GM12878 (cell line): ENCODE data around the gene PRKCE. TPM values are rescaled to one million over a fixed set of nuclear protein-coding genes. Genes with fewer than 3 reads are reported as not detected.

Experiments used
- ATAC-seq: fragments of 200-7000 bp; cut with Tn5 transposase; 3 replicates; pipeline ENCODE4 v1.9.1; 2020; ENCODE audit warnings: mild to moderate bottlenecking, moderate library complexity
- BruUV-seq: library from RNA; stranded (reverse); fragments of 400-500 nt; replicated peaks from 2 replicates; lab custom pipeline; 2021; lab: Mats Ljungman, UMichigan
- CTCF ChIA-PET: fragments of 300-600 bp; sonication (Branson Sonifier 250); formaldehyde crosslinking; extraction: SDS; loops from one replicate; lab custom pipeline; 2021; ENCODE audit warnings: inconsistent platforms; lab: Yijun Ruan, JAX
- POLR2A ChIA-PET: fragments of 350-600 bp; formaldehyde crosslinking; extraction: SDS; loops from one replicate; lab custom pipeline; 2021; ENCODE audit warnings: inconsistent platforms; lab: Charles Lee
- RAD21 ChIA-PET: fragments of 300-600 bp; sonication (Branson Sonifier 250); formaldehyde crosslinking; loops from one replicate; lab custom pipeline; 2023; ENCODE audit warnings: antibody characterized with exemption; ENCODE audit not compliant: unreplicated experiment; lab: Charles Lee
- SMC1A ChIA-PET: fragments of 300-600 bp; sonication (Branson Sonifier 250); formaldehyde crosslinking; loops from one replicate; lab custom pipeline; 2023; ENCODE audit not compliant: unreplicated experiment, uncharacterized antibody; lab: Charles Lee
- DNase-seq: peaks from one replicate; pipeline ENCODE4 v3.0.0-alpha.2; 2011; ENCODE audit warnings: low read depth, low spot score
- FAIRE-seq: peaks from 3 replicates; lab custom pipeline; 2011; peaks lifted over from hg19 to GRCh38; lab: Jason Lieb, UNC
- H2AFZ ChIP-seq: 2 replicates; pipeline ENCODE4 v1.6.0; 2011; ENCODE audit warnings: low read depth, low read length, control low read depth; ENCODE audit not compliant: control insufficient read depth
- H3K27ac ChIP-seq: 2 replicates; pipeline ENCODE4 v1.5.1; 2011; ENCODE audit warnings: control low read depth; ENCODE audit not compliant: control insufficient read depth, insufficient read depth
- H3K27me3 ChIP-seq, 2 experiments: replicated peaks in 1 of 2; 2 replicates each; pipeline versions ENCODE4 v1.6.0 to v1.6.1; 2011; ENCODE audit warnings: low read length in 1 of 2; ENCODE audit not compliant: control insufficient read depth in 2 of 2, insufficient read depth in 2 of 2
- H3K36me3 ChIP-seq, 2 experiments: 2 replicates each; pipeline ENCODE4 v1.5.1; 2011; ENCODE audit warnings: low read length in 1 of 2; ENCODE audit not compliant: control insufficient read depth in 2 of 2, insufficient read depth in 2 of 2
- H3K4me1 ChIP-seq: 2 replicates; pipeline ENCODE4 v1.6.1; 2011; ENCODE audit warnings: mild to moderate bottlenecking, low read length, moderate library complexity, mixed read lengths; ENCODE audit not compliant: control insufficient read depth, insufficient read depth
- H3K4me2 ChIP-seq: 2 replicates; pipeline ENCODE4 v1.6.0; 2011; ENCODE audit warnings: control low read depth; ENCODE audit not compliant: control insufficient read depth, insufficient read depth
- H3K4me3 ChIP-seq: fragments of 200-600 bp; sonication (generic); 2 replicates; pipeline ENCODE4 v1.5.1; 2016
- H3K79me2 ChIP-seq: 2 replicates; pipeline ENCODE4 v1.6.0; 2011; ENCODE audit warnings: low read length; ENCODE audit not compliant: control insufficient read depth, insufficient read depth
- H3K9ac ChIP-seq: 2 replicates; pipeline ENCODE4 v1.8.0; 2011; ENCODE audit warnings: low read length, control low read depth, mixed read lengths; ENCODE audit not compliant: control insufficient read depth, insufficient read depth
- H3K9me3 ChIP-seq: replicated peaks from 3 replicates; pipeline ENCODE4 v1.5.1; 2011; ENCODE audit warnings: mild to moderate bottlenecking, low read length; ENCODE audit not compliant: control insufficient read depth, insufficient read depth
- H4K20me1 ChIP-seq: 2 replicates; pipeline ENCODE4 v1.6.0; 2011; ENCODE audit not compliant: control insufficient read depth, insufficient read depth
- CEBPB ChIP-seq, 2 experiments: fragments of 150-350 bp in 1 of 2; IDR thresholded peaks; 2 replicates each; pipeline ENCODE4 v1.6.1; 2012 to 2014; ENCODE audit warnings: low read depth in 2 of 2, low read length in 2 of 2, borderline replicate concordance in 1 of 2, inconsistent platforms in 1 of 2
- FOS ChIP-seq: IDR thresholded peaks from 3 replicates; pipeline ENCODE4 v1.6.1; 2011; ENCODE audit warnings: borderline replicate concordance; ENCODE audit not compliant: insufficient read length; ENCODE audit errors: extremely low read depth
- HCFC1 ChIP-seq: fragments of 150-350 bp; IDR thresholded peaks from 2 replicates; pipeline ENCODE4 v1.6.1; 2014; ENCODE audit warnings: low read length
- HDAC2 ChIP-seq: fragments of 200-600 bp; sonication (generic); IDR thresholded peaks from 2 replicates; pipeline ENCODE4 v1.6.1; 2017
- YY1 ChIP-seq: IDR thresholded peaks from 2 replicates; pipeline ENCODE4 v1.6.1; 2011; ENCODE audit warnings: low read depth, mild to moderate bottlenecking, low read length
- WGBS: methylation state at CpG from one replicate; pipeline ENCODE4 v1.1.6; 2016; ENCODE audit warnings: low lambda C conversion rate; ENCODE audit not compliant: insufficient replicate concordance, insufficient coverage; ENCODE audit errors: missing lambda C conversion rate; 5-methylcytosine and 5-hydroxymethylcytosine counted together
- in situ Hi-C: fragments of 300-500 bp; cut with MboI; formaldehyde crosslinking; loops from 9 replicates; pipeline ENCODE4 v1.14.3; 2018; ENCODE audit warnings: mixed read lengths
- intact Hi-C: fragments of 100-400 bp; cut with micrococcal nuclease; formaldehyde crosslinking; loops from one replicate; pipeline ENCODE4 v1.14.2; 2022; ENCODE audit not compliant: unreplicated experiment
- polyA plus RNA-seq, 11 experiments: library from polyadenylated mRNA; depleted of rRNA in 4 of 11; unstranded in 6 of 11; stranded (reverse) in 5 of 11; fragments of >200 nt; fragmentation: Nextera tagmentation in 4 of 11; fragmentation: Illumina TruSeq in 1 of 11; extraction: Ambion mirVana in 4 of 11; extraction: Trizol in 1 of 11; gene quantifications; 1 replicate in 1 of 11; 2 replicates in 10 of 11; pipeline versions ENCODE4 v1.2.1 to v1.2.3, GENCODE V29; 2011 to 2016; ENCODE audit warnings: inconsistent platforms in 2 of 11, missing spikeins in 2 of 11, low read depth in 1 of 11
- total RNA-seq, 4 experiments: library from RNA; depleted of rRNA in 3 of 4; stranded (reverse); fragments of >200 nt in 3 of 4; fragmentation: Illumina TruSeq in 1 of 4; extraction: Trizol in 1 of 4; gene quantifications; 2 replicates each; pipeline versions ENCODE4 v1.2.1 to v1.2.3, GENCODE V29; 2013 to 2021
- TF ChIP-seq, protein P1 (sequence below): fragments of 450-650 bp; formaldehyde crosslinking; IDR thresholded peaks from 2 replicates; pipeline ENCODE4 v1.5.0; 2022; ENCODE audit warnings: mild to moderate bottlenecking, missing genetic modification characterization
- TF ChIP-seq, protein P2 (sequence below): fragments of 450-650 bp; IDR thresholded peaks from 2 replicates; pipeline ENCODE4 v1.6.1; 2016; ENCODE audit warnings: mild to moderate bottlenecking, moderate library complexity, borderline replicate concordance
- TF ChIP-seq, protein P3 (sequence below): IDR thresholded peaks from 2 replicates; pipeline ENCODE4 v1.6.1; 2011; ENCODE audit warnings: low read depth, mild to moderate bottlenecking, low read length, moderate library complexity, borderline replicate concordance; ENCODE audit errors: extremely low read depth
- TF ChIP-seq, protein P4 (sequence below): IDR thresholded peaks from 2 replicates; pipeline ENCODE4 v1.6.1; 2011; ENCODE audit warnings: borderline replicate concordance, low read depth, mild to moderate bottlenecking, moderate library complexity, mixed read lengths, low read length; ENCODE audit not compliant: insufficient read depth; ENCODE audit errors: extremely low read length

Gene PRKCE
- total and polyA plus RNA-seq, 10 of the 15 experiments (the other 5 are each of a cell fraction or from before 2014, with no cell fraction given) = 2.6 to 28.2 (median 11.3) TPM

DNA sequence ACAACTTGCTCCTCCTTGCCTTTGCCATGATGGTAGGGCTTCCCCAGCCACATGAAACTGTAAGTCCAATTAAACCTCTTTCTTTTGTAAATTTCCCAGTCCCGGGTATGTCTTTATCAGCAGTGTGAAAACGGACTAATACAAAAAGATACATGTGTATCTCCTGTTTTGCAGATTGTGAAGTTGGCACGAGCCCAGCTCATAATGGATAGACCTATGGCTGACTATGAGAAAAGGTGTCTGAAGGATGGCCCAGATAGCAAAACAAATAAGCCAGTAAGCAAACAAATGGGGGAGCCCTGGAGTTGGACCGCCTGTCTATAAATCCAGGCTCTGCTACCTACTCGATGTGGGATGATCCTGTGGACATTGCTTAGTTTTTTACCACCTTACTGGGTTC lies 15.5 kb upstream of the PRKCE start:
- Histone ChIP-seq H3K4me1 (no peaks in the 10 kb centered on the region; the same call in 1 of the 2 replicates), H3K27ac (no peak overlapping the region), H3K4me2 (no peak overlapping the region), H3K9me3 (no peaks in the 10 kb centered on the region), H3K27me3 (peaks cover 0 to 3% of the 10 kb centered on the region in 2 experiments; a peak in 1 of 4 replicates), H3K36me3 (no peaks in the 10 kb centered on the region), H3K79me2 (no peaks in the 10 kb centered on the region), H3K9ac (no peak overlapping the region), H2AFZ (no peak overlapping the region), H4K20me1 (0 out of 2 replicates have a peak, but pooled peaks cover 2% of the 10 kb centered on the region), H3K4me3 (no peak overlapping the region)
- ATAC-seq (no peak), DNase-seq (no peak), FAIRE-seq (no peak)
- in situ Hi-C loops (loop anchor here (10.0 to 25.0 kb wide), 2 partner anchors 651 to 726 kb away; no protein-coding TSS in a partner anchor), intact Hi-C loops (loop anchor here (10.0 kb wide), 1 partner anchor 819 kb away; no protein-coding TSS in a partner anchor)
- no peak for TF ChIP-seq HDAC2
- TF ChIP-seq, protein P1, sequence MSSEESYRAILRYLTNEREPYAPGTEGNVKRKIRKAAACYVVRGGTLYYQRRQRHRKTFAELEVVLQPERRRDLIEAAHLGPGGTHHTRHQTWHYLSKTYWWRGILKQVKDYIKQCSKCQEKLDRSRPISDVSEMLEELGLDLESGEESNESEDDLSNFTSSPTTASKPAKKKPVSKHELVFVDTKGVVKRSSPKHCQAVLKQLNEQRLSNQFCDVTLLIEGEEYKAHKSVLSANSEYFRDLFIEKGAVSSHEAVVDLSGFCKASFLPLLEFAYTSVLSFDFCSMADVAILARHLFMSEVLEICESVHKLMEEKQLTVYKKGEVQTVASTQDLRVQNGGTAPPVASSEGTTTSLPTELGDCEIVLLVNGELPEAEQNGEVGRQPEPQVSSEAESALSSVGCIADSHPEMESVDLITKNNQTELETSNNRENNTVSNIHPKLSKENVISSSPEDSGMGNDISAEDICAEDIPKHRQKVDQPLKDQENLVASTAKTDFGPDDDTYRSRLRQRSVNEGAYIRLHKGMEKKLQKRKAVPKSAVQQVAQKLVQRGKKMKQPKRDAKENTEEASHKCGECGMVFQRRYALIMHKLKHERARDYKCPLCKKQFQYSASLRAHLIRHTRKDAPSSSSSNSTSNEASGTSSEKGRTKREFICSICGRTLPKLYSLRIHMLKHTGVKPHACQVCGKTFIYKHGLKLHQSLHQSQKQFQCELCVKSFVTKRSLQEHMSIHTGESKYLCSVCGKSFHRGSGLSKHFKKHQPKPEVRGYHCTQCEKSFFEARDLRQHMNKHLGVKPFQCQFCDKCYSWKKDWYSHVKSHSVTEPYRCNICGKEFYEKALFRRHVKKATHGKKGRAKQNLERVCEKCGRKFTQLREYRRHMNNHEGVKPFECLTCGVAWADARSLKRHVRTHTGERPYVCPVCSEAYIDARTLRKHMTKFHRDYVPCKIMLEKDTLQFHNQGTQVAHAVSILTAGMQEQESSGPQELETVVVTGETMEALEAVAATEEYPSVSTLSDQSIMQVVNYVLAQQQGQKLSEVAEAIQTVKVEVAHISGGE = no peak
- no peak for TF ChIP-seq YY1
- TF ChIP-seq, protein P2, sequence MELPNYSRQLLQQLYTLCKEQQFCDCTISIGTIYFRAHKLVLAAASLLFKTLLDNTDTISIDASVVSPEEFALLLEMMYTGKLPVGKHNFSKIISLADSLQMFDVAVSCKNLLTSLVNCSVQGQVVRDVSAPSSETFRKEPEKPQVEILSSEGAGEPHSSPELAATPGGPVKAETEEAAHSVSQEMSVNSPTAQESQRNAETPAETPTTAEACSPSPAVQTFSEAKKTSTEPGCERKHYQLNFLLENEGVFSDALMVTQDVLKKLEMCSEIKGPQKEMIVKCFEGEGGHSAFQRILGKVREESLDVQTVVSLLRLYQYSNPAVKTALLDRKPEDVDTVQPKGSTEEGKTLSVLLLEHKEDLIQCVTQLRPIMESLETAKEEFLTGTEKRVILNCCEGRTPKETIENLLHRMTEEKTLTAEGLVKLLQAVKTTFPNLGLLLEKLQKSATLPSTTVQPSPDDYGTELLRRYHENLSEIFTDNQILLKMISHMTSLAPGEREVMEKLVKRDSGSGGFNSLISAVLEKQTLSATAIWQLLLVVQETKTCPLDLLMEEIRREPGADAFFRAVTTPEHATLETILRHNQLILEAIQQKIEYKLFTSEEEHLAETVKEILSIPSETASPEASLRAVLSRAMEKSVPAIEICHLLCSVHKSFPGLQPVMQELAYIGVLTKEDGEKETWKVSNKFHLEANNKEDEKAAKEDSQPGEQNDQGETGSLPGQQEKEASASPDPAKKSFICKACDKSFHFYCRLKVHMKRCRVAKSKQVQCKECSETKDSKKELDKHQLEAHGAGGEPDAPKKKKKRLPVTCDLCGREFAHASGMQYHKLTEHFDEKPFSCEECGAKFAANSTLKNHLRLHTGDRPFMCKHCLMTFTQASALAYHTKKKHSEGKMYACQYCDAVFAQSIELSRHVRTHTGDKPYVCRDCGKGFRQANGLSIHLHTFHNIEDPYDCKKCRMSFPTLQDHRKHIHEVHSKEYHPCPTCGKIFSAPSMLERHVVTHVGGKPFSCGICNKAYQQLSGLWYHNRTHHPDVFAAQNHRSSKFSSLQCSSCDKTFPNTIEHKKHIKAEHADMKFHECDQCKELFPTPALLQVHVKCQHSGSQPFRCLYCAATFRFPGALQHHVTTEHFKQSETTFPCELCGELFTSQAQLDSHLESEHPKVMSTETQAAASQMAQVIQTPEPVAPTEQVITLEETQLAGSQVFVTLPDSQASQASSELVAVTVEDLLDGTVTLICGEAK = no peak
- TF ChIP-seq FOS = no peak
- TF ChIP-seq, protein P3, sequence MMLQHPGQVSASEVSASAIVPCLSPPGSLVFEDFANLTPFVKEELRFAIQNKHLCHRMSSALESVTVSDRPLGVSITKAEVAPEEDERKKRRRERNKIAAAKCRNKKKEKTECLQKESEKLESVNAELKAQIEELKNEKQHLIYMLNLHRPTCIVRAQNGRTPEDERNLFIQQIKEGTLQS = no peak
- no peak for TF ChIP-seq CEBPB (IDR thresholded peaks at IDR 0.05; ENCODE audit: borderline replicate concordance in 1 of 2, low read depth in 2 of 2, low read length in 2 of 2)
- no peak for TF ChIP-seq HCFC1
- TF ChIP-seq, protein P4, sequence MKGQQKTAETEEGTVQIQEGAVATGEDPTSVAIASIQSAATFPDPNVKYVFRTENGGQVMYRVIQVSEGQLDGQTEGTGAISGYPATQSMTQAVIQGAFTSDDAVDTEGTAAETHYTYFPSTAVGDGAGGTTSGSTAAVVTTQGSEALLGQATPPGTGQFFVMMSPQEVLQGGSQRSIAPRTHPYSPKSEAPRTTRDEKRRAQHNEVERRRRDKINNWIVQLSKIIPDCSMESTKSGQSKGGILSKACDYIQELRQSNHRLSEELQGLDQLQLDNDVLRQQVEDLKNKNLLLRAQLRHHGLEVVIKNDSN = no peak
- POLR2A ChIA-PET = no interaction called here
- CTCF ChIA-PET = no interaction called here
- WGBS = 40% methylated on average over 5 of the region's 5 CpGs
- no TSS peak for BruUV-seq
- SMC1A ChIA-PET = interaction anchor here (0.9 kb wide), 1 partner anchor 652 kb away, joined by 3 read pairs; no protein-coding TSS in a partner anchor
- RAD21 ChIA-PET = no interaction called here
